ENCODE results near the gene ME3. TPM values are rescaled to one million over a fixed set of nuclear protein-coding genes. Genes with fewer than 3 reads are reported as not detected.
A peak's percentile ranks its signal among the peaks of the same experiment; 100 is the strongest.

The ME3 gene
- polyA plus RNA-seq, 1 donor (not counting 4 experiments of a cell fraction or from before 2014, with no cell fraction given): 1.0 TPM

- H3K4me2 ChIP-seq (ENCODE audit: control insufficient read depth, extremely low read depth, insufficient read depth, low read depth, low read length): peak overlapping the region; percentile 24
- H3K4me3 ChIP-seq (ENCODE audit: control insufficient read depth in 2 of 3, extremely low read depth in 1 of 3, insufficient read depth in 2 of 3, low read depth in 1 of 3, low read length in 3 of 3): no peak overlapping the region
- no peak overlapping the region for H2AFZ ChIP-seq (ENCODE audit: control insufficient read depth, low read length)
- dilution Hi-C loops (cut with MboI; ENCODE audit: extremely low pct_ligation_motif_present, low sequenced_read_pairs): no loop called here
- no peaks in the 10 kb centered on the region for H4K20me1 ChIP-seq (ENCODE audit: control insufficient read depth, extremely low read depth, insufficient read depth, low read length)
- peak; percentile 81 for DNase-seq (ENCODE audit: low read depth, low spot score)
- H3K4me1 ChIP-seq (ENCODE audit: control insufficient read depth, extremely low read depth, insufficient read depth, low read length): peaks cover 43% of the 10 kb centered on the region
- no peaks in the 10 kb centered on the region for H3K9me1 ChIP-seq (ENCODE audit: control insufficient read depth, extremely low read depth, insufficient read depth, low read length)
- TF ChIP-seq EZH2 (IDR thresholded peaks at IDR 0.05; ENCODE audit: low read length): no peak
- peak in 1 of 3 experiments; percentile 3 for TF ChIP-seq CTCF (optimal IDR thresholded peaks at IDR 0.05 in 1 of 3, IDR thresholded peaks at IDR 0.05 in 1 of 3, conservative IDR thresholded peaks at IDR 0.05 in 1 of 3; ENCODE audit: extremely low read depth in 1 of 3, insufficient read depth in 2 of 3, low read length in 3 of 3)
- no peak overlapping the region for H3K27ac ChIP-seq (ENCODE audit: control insufficient read depth, insufficient read depth, low read length)
- no peaks in the 10 kb centered on the region for H3K9me3 ChIP-seq (ENCODE audit: control insufficient read depth, low read depth, low read length)
- FAIRE-seq: peak; percentile 90
- H3K27me3 ChIP-seq (ENCODE audit: control insufficient read depth, extremely low read depth, insufficient read depth, low read length): no peaks in the 10 kb centered on the region
- no peaks in the 10 kb centered on the region for H3K36me3 ChIP-seq (ENCODE audit: control insufficient read depth in 2 of 2, extremely low read depth in 1 of 2, insufficient read depth in 2 of 2, low read length in 2 of 2)
- H3K9ac ChIP-seq (ENCODE audit: control insufficient read depth, extremely low read depth, insufficient read depth, low read length): no peak overlapping the region
- H3K79me2 ChIP-seq (ENCODE audit: control insufficient read depth, insufficient read depth, low read length): no peaks in the 10 kb centered on the region
These were observed 209.3 kb downstream of the ME3 start for GRCh38 chr11:86463120-86463519.

GRCh38 chr11:86461892-86462291, 210.5 kb downstream of the ME3 start:
- DNase-seq (ENCODE audit: low read depth, low spot score) (no peak), FAIRE-seq (no peak)
- Histone ChIP-seq H3K79me2 (ENCODE audit: control insufficient read depth, insufficient read depth, low read length) (no peaks in the 10 kb centered on the region), H3K4me1 (ENCODE audit: control insufficient read depth, extremely low read depth, insufficient read depth, low read length) (peaks cover 43% of the 10 kb centered on the region), H3K9me3 (ENCODE audit: control insufficient read depth, low read depth, low read length) (no peaks in the 10 kb centered on the region), H3K9me1 (ENCODE audit: control insufficient read depth, extremely low read depth, insufficient read depth, low read length) (no peaks in the 10 kb centered on the region), H3K27ac (ENCODE audit: control insufficient read depth, insufficient read depth, low read length) (no peak overlapping the region), H3K4me2 (ENCODE audit: control insufficient read depth, extremely low read depth, insufficient read depth, low read depth, low read length) (no peak overlapping the region), H3K9ac (ENCODE audit: control insufficient read depth, extremely low read depth, insufficient read depth, low read length) (no peak overlapping the region), H3K4me3 (ENCODE audit: control insufficient read depth in 2 of 3, extremely low read depth in 1 of 3, insufficient read depth in 2 of 3, low read depth in 1 of 3, low read length in 3 of 3) (no peak overlapping the region), H4K20me1 (ENCODE audit: control insufficient read depth, extremely low read depth, insufficient read depth, low read length) (no peaks in the 10 kb centered on the region), H3K36me3 (ENCODE audit: control insufficient read depth in 2 of 2, extremely low read depth in 1 of 2, insufficient read depth in 2 of 2, low read length in 2 of 2) (no peaks in the 10 kb centered on the region), H3K27me3 (ENCODE audit: control insufficient read depth, extremely low read depth, insufficient read depth, low read length) (no peaks in the 10 kb centered on the region), H2AFZ (ENCODE audit: control insufficient read depth, low read length) (no peak overlapping the region)
- dilution Hi-C loops (cut with MboI; ENCODE audit: extremely low pct_ligation_motif_present, low sequenced_read_pairs): no loop called here
- no peak for TF ChIP-seq CTCF (optimal IDR thresholded peaks at IDR 0.05 in 1 of 3, IDR thresholded peaks at IDR 0.05 in 1 of 3, conservative IDR thresholded peaks at IDR 0.05 in 1 of 3; ENCODE audit: extremely low read depth in 1 of 3, insufficient read depth in 2 of 3, low read length in 3 of 3)
- TF ChIP-seq EZH2 (IDR thresholded peaks at IDR 0.05; ENCODE audit: low read length): no peak
